RCC 7860 (cell line): Measurements from ENCODE around the gene ALK.

Experiments used
- DNase-seq: peaks from one replicate; pipeline ENCODE4 v3.0.0-alpha.2; 2015; ENCODE audit warnings: low spot score
- FAIRE-seq: peaks from 2 replicates; lab custom pipeline; 2012; peaks lifted over from hg19 to GRCh38; lab: Jason Lieb, UNC

The ALK gene

DNA sequence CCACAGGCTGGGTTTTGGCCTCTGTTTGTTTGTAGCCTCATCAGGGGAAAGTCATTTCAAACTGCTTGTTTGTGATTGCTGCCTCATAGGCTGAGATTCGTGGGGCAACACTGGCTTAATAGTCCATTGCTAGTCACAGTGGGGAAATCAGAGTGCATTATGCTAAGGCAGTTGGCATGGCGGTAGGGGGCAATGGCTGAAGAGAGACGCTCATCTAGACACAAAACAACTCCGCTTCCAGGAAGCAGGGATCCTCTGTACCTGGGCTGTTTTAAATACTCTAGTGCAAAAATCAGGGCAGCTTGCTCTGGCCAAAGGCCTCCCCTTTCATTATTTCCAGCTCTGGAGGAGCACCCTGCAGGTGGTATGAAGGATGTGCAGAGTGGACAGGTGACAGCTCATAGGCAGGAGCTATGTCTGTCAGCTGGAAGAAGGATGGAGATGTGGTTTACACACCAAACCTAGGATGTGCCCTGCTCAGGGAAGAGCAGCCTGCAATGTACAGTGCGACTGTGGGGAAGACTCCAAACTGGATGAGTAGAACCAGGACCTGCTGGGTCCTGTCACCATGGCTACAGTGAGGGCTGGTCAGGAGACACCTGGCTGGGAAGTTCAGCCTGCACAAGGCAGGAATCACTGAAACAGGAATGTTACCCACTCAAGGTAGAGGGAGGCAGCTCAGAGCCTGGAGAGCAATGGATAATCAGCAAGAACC lies 571.9 kb downstream of the ALK start:
- DNase-seq (no peak), FAIRE-seq (no peak)

DNA sequence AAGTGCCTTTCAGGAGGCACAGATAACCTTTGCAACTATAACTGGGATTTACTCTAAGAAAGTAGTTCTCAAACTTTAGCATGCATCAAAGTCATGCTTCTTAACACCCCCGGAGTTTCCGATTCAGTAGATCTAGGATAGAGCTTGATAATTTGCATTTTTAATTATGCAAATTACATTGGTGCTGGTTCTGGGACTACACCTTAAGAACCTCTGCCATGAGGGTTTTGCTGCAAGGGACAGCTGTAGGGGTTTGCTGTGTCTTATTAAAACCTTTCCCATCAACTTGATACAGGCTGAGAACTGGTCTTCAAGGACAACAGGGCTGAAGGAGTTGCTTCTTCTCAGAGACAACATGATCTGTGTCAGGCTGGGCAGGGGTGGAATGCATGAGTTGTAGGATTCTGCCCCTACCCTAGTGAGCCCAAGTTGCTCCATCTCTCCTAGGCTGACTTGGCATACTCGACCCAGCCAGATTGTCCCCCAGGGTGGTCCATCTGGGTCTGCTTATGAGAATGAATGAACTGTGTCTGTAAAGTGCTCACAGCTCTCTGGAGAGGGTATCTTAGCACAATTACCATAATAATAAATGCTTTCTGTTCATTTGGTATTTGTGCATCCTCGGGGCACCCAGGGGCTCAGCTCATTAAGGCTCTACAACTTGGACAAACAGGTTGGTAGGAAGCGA lies 573.5 kb downstream of the ALK start:
- FAIRE-seq (no peak), DNase-seq (no peak)

- DNase-seq (no peak), FAIRE-seq (no peak)
Measured at GRCh38 chr2:29345236-29345635, 576.1 kb downstream of the ALK start.

GRCh38 chr2:29343830-29344229 lies 577.6 kb downstream of the ALK start:
- no peak for DNase-seq
- FAIRE-seq: no peak

DNA sequence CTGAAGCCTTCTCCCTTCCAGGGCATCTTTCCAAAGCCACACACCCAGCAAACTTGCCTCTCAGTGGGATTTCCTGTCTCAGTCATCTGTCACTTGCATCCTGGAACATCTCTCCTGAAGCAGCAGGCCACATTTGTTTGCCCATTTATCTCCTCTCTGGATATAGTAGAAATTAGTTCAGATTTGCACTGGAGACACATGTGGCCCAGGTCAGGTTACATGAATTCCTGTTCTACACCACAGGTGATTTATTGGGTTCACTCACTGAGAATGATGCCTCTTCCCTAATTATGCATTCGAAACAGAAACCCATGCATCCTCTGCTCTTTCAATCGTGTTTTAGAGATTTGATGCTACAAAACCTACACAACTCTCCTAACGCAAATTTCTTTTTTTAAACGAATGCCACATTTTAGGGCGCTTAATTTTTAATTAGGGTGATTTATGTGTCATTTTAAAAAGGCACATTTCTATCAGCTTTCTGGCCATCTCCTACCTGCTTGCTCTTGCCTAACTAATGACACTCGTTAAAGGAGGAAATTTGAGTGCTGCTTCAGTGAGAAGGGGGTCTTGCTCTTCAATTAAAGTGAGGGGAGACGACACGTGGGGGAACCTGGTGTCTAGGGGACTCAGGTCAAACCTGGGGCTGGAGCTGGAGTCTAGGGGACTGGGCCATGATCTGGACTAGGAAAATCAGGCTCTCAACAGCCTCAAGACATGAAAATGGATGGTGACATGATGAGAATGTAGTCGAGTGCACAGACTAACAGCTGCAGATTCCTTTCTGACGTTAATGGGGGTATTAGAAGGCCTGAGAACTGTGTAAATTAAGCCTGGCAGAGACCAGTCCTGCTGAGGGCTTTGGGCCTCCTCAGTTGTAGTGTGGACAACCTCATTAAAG lies 584.8 kb downstream of the ALK start:
- DNase-seq (no peak), FAIRE-seq (no peak)

DNA sequence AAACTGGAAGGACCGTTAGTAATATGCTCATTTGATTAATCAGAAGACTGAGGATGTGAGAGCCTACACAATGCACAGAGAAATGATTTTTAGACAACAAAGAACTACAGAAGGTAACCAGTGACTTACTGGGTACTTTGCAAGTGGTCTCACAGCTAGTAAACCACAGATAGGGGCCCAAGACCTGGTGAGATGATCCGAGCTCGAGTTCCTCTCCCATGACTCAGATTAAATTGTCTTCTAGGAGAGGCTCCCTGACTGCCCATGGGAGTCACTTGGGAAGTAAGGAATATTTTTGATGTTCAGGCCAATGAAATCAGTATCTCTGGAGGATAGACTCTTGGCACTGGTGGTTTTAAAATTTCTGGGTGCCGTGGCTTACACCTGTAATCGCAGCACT lies 586.0 kb downstream of the ALK start:
- DNase-seq (no peak), FAIRE-seq (no peak)

GRCh38 chr2:29334706-29335105 lies 586.7 kb downstream of the ALK start:
- DNase-seq: no peak
- no peak for FAIRE-seq

DNA sequence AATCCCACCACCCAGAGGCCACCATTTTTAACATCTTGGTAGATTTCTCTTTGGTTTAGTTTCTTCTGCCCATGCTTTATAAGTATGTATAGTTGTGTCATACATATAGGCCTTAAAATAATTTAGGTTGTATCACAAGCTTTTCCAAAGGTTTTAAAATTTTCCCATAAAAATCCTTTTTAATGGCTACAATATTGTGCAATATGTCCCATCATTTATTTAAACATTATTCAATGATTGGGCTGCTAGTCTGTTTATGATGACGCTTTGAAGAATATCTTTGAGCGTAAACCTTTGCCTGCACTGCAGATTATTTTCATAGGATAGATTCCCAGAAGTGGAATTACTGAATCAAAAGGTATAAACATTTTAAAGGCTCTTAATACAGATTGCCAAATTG lies 588.8 kb downstream of the ALK start:
- DNase-seq (no peak), FAIRE-seq (no peak)

GRCh38 chr2:29329899-29330298 lies 591.5 kb downstream of the ALK start:
- no peak for DNase-seq
- no peak for FAIRE-seq

DNA sequence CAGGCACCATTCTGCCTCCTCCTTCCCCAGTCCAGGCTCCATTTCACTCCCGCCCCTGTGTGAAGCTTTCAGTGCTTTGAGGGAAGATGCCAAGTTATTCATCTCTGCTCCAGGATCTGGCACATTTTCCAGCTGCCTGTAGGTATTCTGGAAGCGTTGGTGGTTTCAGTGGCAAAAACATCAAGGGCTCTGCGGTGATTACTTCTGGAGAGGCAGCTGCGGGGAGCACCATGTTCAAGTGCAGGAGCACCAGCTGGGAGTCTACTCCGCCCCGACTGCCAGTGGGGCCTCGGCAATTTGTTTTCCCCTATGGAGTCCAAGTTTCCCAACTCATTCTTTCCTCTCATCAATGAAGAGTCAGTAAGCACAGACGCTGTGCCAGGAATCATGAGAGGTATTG lies 594.5 kb downstream of the ALK start:
- FAIRE-seq: no peak

GRCh38 chr2:29325544-29325943 lies 595.8 kb downstream of the ALK start:
- FAIRE-seq: no peak

More for the DNA sequence above, 594.5 kb downstream of the ALK start:
- DNase-seq: no peak

DNA sequence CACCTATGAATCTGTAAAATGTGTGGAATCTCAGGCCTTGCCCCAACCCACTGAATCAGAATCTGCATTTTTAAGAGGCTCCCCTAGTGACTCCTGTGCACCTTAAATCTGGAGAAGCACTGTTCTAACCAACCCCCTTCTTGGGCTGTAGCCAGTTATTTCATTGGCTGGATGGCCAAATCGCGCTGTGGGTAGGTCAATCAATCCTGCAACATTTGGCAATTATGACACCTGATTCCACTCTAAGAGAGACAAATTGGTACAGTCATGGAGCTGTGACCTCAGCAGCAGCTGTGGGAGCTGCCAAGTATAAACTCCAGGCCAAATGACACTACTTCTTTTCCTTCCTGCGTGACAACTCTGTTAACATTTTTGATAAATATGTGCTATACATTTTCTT lies 597.4 kb downstream of the ALK start:
- DNase-seq (no peak), FAIRE-seq (no peak)

More at GRCh38 chr2:29325544-29325943, 595.8 kb downstream of the ALK start:
- no peak for DNase-seq

DNA sequence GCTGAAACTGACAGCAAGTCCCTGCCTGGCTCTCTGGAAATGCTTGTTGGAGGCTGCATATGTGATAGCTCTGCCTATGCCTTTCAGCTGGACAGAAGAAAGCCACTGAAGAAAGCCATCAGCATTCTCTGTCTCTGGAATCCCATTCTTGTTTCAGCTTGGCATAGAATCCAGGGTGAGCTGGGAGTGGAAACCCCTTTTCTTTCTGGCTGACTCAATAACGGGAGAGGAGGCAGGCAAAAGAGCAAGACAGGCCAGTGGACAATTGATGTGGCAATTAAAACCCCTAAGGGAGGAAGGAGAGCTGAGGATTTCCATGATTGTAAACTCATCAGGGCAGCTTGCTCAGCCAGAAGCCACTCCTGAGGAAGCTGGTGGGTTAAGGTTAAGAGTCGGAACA lies 598.1 kb downstream of the ALK start:
- DNase-seq: no peak
- no peak for FAIRE-seq

GRCh38 chr2:29322011-29322410 lies 599.4 kb downstream of the ALK start:
- DNase-seq (no peak), FAIRE-seq (no peak)

- no peak for DNase-seq
- no peak for FAIRE-seq
Measured at GRCh38 chr2:29317801-29318485, 603.4 kb downstream of the ALK start.

DNA sequence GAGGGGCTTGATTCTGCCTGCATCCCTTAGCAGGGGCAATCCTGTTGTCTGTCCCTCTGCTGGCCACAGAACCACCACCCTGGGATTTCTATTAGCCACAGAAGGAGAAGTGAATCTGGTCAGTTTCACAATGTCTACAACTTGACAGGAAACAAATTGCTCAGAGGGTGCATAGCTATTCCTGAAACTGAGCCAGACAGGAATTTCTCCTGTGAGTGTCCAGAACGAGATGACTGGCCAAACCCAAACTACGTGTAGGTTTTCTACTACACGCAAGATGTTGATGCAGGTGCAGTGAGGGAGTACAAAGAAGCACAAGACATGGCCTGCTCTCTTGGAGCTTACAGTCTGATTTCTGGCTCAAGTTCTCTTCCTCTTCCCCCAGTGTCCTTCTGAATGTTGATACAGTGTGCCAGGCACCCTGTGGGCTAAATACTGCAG lies 604.3 kb downstream of the ALK start:
- FAIRE-seq (no peak), DNase-seq (no peak)

DNA sequence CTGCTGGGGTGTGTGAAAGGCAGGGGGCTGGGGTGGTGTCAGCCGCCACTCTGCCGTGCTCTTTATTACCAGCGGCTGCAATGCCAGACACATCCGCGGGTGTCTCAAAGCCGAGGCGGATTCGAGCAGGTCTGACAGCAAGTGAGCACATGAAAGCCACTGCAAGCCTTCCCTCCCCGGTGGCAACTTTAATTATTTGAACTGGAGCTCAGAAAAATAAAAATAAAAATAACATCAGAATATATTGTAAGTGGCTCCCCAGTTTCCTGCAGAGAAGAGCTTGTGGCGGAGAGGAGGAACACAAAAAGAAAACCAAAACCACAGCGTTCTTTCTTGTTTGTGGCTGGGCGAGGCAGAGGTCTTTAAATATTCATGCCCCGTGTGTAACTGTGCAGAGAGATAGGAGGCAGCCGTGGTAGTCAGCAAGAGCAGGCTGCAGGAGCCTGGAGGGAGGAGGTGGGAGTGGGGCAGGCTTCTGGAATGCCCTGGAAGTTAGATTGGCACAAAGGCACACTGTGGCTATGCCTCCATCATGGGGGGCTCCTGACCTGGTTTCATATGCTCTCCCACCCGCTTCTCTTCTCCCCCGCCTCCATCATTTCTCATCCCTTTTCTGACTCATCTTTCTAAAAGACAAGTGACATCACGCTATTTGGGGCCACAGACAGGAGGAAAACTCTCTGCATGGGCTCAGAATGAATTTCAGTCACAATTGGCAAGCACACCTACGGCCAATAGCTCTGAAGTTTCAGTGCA lies 606.4 kb downstream of the ALK start:
- DNase-seq (no peak), FAIRE-seq (no peak)

- DNase-seq (no peak), FAIRE-seq (no peak)
Measured at GRCh38 chr2:29311458-29311857, 609.9 kb downstream of the ALK start.

GRCh38 chr2:29310650-29311348 lies 610.6 kb downstream of the ALK start:
- DNase-seq (no peak), FAIRE-seq (no peak)
